GM18498 (cell line): ENCODE measurements around the gene KCNV2.
"Not testable (repeated sequence)": the region's sequence is repeated elsewhere in the genome, so short reads cannot be mapped to it uniquely, and the experiment has no call there.

Source experiments
- ATAC-seq: cut with Tn5 transposase; IDR thresholded peaks from one replicate; pipeline ENCODE4 v1.9.1; 2021; ENCODE audit warnings: mild to moderate bottlenecking, moderate library complexity; ENCODE audit not compliant: unreplicated experiment

The KCNV2 gene

DNA sequence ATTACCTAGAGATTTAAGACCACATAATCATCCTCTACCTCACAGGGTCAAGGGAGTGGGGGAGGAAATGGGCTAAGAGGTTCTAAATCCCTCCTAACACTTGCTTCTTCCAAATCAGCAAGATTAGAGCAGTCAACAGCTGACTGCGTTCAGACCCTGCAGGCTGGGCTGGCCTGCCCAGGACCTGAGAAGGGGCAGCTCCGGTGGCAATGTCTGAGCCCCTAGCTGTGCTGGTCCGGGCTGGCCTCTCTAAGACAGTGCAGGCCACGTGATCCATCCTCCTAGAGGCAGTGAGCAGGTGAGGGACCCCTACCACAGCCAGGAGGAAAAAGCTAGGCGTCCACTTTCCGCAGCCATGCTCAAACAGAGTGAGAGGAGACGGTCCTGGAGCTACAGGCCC, at the start of gene KCNV2:
TSS of gene KCNV2 (plus strand) at position 126 of the 400 bp plus-strand sequence. CDS start at position 356, 230 bp downstream.
- no peak for ATAC-seq

DNA sequence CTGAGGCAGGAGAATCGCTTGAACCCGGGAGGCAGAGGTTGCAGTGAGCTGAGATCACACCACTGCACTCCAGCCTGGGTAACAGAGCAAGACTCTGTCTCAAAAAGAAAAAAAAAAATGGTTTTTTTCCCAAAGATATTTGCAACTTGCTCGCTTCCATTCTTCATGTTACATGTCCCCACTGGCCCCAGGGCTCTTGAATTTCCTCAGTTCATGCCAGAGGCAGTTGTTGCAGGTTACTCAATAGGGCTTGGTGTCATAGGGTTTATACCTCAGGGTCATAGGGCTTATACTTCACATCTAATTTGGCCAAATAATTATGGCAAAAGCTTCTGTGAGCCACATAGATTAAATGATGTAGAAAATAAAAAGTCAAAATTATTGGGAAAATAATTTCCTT, 44.1 kb upstream of the KCNV2 start:
- ATAC-seq = no peak

DNA sequence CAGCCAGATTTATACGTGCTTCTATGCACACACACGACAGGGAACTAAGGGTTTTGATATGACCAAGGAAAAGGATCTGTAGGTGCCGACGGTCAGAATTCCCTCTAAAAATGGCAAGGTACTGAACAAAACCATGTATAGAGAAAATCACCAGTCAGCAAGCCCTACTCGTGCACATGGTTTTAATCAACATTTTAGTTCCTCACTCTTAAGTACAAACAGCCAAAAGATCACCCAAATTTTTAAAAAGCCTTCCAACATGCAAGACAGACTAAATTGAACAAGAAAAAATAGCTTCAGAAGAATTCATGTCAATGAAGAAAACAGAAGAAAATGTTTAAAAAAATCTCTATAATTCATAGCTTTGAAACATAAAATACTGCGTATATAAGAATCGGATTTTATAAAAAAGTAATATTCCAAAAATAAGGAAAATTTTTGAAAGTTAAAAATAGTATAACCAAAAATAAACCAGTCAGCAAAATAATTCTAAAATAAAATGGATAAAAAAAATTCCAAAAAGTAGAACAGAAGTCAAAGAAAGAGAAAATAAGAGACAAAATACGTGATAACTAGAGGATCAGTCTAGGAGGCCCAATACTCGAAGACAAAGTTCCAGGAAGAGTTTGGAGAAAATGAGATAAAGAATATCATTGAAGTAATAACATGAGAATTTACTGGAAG, 43.0 kb upstream of the KCNV2 start:
- no peak for ATAC-seq

DNA sequence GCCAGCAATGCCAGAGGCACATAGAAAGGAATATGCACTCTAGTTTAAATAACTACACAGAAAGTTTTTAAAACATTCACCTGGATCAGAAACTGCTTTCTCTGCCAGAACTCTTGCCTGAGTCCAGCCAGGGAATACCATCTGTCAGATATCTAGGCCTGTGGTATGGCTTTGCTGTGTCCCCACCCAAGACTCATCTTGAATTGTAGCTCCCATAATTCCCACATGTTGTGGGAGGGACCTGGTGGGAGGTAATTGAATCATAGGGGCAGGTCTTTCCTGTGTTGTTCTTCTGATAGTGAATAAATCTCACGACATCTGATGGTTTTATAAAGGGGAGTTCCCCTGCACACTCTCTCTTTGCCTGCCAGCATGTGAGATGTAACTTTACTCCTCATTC, 41.5 kb upstream of the KCNV2 start:
- no peak for ATAC-seq

DNA sequence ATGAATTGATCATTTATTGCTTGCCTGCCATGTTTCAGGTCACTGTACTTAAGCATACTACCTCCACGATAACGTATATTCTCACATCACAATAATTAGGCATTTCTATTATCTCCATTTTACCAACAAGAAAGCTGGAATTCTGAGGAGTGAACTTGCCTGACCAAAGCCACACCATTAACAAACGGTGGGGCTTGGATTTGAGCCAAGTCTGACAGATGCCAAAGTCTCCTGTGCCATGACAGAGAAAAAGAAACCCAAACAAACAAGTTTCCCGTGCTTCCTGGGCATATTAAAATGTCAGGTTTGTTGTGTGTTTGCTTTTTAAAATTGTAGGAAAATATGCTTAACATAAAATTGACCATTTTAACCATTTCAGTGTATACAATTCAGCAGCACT, 40.8 kb upstream of the KCNV2 start:
- ATAC-seq = no peak

DNA sequence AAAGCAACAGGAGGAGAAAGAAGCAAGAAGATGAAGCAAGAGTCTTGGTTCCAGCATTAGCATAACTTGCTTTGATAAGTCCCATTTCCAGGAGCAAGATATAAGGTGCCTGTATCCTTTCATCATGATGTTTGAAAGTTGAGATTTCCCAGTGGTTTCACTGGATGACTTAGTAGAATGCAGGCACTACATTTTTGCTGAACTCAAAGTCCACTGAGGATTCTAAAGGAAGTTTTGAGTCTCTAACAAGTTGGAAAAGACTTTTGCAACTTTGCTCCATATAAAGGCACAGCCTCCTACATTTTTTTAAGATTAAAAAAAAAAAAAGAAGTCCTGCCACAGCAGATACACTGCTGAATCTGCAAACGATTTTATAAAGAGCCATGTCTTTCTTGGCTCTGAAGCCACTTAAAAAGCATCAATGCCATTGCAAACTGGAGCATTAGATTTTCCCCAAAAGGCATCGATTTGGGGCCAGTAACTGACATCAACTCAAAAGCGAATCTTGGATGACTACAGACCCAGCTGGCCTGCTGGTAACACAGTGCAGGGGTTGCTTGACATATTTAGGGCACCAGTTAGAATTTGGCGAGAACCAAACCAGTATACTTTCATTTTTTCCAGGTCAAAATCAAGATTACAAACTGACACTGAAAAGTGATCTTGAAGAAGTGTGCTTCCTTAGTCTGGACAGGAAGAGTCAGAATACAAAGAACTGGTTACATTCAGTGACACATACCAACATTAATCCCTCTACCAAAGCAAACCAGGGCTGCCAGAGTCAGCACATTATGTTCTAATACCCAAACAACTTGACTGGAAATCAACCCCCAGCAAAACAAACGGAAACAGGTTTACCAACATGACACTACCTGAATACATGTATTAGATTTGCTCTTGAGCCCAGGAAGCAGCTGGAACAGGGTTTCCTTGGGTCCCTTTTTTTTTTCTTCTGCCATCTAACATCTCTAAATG, 39.1 kb upstream of the KCNV2 start:
- no peak for ATAC-seq

GRCh38 chr9:2679011-2679410, 38.3 kb upstream of the KCNV2 start:
- ATAC-seq = no peak

GRCh38 chr9:2681981-2682380, 35.3 kb upstream of the KCNV2 start:
- no peak for ATAC-seq

DNA sequence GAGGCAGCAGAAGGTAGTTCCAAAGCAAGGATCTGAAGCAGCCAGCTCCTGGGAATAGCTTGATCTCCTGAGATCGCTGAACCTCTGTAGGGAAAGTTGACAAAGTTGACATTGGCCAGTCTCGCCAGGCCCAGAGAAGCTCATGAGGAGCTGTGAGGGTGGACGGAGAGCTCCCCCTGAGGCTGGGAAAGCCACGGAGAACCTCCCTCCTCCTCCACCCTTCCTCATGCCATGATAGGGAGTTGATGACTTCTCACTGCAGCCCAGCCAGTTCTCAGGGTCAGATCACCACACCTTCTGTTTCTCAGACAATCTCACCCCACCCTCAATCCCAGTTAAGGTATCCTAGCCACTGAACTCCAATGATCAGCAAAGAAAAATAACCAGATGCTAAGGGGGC, 30.4 kb upstream of the KCNV2 start:
- no peak for ATAC-seq

GRCh38 chr9:2688636-2689035, 28.7 kb upstream of the KCNV2 start:
- ATAC-seq = no peak

DNA sequence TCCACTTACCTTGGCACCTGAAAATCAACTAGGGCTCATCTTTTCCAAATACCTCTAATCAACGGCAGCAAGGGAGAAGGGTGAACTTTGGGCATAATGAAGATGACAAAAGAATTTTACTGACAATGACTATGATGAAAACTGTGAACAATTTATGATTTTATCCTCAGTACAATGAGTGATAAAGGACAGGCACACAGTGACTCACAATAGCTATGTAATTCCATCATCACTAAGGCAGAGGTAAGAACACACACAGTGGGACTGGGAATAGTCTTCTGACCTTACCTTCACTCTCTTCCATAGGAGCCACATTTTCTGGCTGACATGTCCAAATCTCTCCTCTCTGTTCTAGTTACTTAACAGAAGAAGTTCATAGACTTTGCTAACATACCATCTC, 26.1 kb upstream of the KCNV2 start:
- no peak for ATAC-seq

DNA sequence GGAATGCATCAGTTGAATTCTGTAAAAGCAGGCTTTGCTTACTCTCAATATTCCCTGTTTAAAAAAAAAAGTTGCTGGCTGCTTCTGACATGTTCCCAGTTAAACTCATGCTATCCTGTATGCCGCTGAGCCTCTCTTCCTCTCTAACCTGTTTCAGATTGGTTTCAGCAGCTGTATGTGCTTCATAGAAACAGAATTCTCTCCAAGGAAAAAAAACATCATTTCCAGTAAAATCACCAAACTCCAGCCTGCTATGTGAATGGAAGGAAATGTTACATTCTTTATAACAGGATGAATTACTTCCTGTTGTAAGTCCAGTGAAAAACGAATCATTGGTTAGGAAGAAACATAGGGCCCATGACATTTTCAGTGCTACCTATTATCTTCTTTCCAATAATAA, 25.7 kb upstream of the KCNV2 start:
- ATAC-seq = no peak

DNA sequence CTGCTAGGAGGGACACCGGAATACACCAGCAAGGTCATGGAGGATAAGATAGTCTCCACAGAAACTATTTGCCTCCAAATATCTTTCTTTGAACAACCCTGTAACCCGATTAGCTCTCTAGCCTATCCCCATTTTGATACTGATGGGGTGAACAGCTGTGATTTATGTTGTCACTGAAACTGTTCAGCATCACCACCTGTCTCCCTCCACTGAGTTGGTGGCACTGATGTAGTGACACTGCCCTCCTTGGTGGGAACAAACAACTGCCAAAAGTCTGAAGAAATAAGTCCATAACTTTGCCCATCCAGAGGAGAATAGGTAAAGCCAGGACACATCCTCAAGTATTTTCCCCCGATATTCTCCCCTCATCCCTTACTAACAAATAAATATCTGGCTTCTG, 24.3 kb upstream of the KCNV2 start:
- no peak for ATAC-seq

- ATAC-seq = no peak
Observed at GRCh38 chr9:2697492-2697891, 19.8 kb upstream of the KCNV2 start.

DNA sequence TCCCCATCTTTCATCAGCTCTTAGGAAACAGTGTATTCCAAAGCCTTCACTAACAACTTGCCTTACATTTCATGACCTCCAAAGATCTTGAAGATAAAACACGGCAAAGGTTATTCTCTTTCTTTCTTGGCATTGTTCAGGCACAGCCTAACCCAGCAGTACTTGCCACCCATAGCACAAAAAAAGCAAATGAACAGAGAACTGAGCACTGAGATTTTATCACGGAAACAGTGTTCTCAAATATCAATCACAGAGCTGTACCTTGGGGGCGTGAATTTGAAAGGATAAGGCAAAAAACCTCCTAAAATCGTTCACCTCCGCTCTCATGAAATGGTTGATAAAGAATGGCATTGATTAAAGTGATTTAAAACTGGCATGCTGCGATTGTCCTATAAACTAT, 16.9 kb upstream of the KCNV2 start:
- ATAC-seq = no peak

GRCh38 chr9:2700909-2701550, 16.3 kb upstream of the KCNV2 start:
- ATAC-seq = no peak

GRCh38 chr9:2704504-2704903, 12.8 kb upstream of the KCNV2 start:
- no peak for ATAC-seq

DNA sequence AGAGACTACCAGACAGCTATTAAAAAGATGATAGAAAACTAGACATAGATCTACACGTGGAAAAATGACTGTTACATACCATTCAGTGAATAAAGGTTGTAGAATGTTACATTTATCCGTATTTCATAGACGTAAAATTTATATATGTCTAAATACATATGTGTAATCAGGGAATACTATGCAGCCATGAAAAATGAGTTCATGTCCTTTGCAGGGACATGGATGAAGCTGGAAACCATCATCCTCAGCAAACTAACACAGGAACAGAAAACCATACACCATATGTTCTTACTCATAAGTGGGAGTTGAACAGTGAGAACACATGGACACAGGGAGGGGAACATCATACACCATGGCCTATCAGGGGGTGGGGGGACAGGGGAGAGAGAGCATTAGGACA, 10.1 kb upstream of the KCNV2 start:
- not testable (repeated sequence) for ATAC-seq

GRCh38 chr9:2709645-2710101, 7.6 kb upstream of the KCNV2 start:
- ATAC-seq = no peak

DNA sequence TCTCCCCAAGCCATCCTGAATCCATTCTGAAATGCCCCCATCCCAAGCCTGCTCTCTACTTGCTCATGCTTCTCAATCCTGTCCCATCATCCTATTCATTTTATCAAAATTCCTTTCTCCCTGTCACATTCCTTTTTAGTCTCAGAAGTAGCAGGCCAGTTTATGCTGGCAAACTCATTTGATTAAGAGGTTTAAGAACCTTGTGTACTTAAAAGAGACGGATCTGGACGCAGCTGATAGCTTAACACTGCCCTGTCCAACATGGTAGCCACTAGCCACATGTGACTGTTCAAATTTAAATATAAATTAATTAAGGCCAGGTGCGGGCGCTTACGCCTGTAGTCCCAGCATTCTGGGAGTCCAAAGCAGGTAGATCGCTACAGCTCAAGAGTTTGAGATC, 5.6 kb upstream of the KCNV2 start:
- ATAC-seq = no peak

- ATAC-seq = no peak
Observed at GRCh38 chr9:2718001-2718697, 839 bp downstream of the KCNV2 start.
